GM12864 (cell line): ENCODE data around the gene PSMC3.

Source experiments
- DNase-seq: peaks from one replicate; pipeline ENCODE4 v3.0.0-alpha.2; 2011; ENCODE audit warnings: low read depth
- H3K4me3 ChIP-seq: 2 replicates; pipeline ENCODE4 v1.5.1; 2011; ENCODE audit warnings: mild to moderate bottlenecking, low read depth, low read length, control low read depth
- TF ChIP-seq, protein P1 (sequence below): IDR thresholded peaks from 2 replicates; pipeline ENCODE4 v1.5.1; 2011; ENCODE audit warnings: low read depth, mild to moderate bottlenecking, moderate library complexity, low read length, control low read depth, inconsistent platforms; ENCODE audit errors: missing control alignments

Gene PSMC3

DNA sequence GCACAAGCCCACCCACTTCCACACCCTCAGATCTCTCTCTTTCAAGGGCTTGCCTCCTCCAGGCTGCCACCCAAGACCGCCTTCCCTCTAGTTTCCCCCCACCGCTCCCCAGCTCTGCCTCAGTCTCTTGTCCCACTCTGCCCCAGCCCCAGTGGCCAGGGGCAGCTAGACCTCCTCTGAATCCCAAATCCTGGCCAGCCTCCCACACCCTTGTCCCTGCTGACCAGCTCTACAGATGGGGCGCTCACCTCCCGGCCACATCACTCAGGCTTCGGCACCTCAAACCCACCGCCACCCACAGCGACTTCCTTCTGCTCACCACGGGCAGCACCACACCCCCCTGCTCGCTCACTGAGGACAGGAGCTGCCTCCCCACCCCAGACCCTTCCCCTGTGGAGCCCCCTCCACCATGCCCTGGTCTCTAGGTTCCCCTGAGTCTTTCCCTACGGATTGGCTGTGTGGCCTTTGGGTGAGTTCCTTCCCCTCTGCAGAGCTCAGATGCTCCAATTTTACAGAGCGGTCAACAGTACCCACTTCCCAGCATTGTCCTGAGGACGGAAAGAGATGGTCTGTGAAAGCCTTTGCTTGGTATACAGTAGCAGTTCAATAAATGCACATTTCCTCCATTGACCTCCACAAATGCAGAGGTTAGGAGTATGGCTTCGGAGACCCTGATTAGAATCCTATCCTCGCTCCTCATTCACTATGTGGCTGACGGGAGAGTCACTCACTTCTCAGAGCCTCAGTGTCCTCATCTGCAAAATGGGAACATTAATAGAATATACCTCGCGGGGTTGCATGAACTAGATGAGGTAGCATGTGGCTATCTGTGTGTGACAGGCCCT, 36.4 kb downstream of the PSMC3 start:
- no peak for DNase-seq
- TF ChIP-seq, protein P1, sequence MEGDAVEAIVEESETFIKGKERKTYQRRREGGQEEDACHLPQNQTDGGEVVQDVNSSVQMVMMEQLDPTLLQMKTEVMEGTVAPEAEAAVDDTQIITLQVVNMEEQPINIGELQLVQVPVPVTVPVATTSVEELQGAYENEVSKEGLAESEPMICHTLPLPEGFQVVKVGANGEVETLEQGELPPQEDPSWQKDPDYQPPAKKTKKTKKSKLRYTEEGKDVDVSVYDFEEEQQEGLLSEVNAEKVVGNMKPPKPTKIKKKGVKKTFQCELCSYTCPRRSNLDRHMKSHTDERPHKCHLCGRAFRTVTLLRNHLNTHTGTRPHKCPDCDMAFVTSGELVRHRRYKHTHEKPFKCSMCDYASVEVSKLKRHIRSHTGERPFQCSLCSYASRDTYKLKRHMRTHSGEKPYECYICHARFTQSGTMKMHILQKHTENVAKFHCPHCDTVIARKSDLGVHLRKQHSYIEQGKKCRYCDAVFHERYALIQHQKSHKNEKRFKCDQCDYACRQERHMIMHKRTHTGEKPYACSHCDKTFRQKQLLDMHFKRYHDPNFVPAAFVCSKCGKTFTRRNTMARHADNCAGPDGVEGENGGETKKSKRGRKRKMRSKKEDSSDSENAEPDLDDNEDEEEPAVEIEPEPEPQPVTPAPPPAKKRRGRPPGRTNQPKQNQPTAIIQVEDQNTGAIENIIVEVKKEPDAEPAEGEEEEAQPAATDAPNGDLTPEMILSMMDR = no peak
- no peak overlapping the region for H3K4me3 ChIP-seq

DNA sequence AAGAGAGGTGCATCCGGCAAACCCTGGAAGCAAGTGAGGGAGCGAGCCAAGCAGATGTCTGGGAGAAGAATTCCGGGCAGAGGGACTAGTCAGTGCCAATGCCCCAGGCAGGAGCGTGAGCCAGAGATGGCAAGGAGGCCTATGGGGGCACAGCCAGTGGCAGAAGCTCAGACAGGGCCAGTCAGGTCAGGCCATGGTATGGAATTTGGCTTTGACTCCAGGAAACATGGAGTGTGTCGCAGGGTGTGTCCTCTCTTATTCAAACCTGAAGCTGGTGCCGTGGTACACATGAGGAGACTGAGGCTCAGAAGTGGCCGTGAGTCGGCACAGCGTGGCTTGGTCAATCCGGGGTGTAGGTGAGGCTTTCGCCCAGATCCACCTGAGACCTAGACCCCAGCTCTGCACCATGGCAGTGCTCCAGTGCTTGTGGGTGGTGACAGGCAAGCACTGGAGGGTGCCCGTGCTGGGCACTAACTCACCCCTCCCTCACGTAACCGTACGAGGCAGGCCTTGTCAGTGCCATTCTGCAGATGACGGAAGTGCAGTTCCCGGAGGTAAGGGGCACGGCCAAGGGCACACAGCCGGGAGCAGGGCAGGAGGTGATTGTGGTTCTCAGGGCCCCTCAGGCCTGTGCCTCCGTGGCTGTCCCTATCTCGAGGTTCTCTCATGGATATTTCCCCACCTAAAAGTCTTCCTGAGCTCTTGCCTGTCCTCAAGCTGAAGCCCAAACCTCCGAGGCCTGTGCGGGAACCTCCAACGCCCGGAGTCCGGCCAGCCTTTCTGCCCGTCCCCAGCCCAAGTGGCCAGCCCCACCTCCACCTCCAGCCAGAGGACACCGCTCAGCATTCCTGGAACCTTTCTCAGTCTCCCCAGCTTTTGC, 37.3 kb downstream of the PSMC3 start:
- TF ChIP-seq, protein P1 = no peak
- H3K4me3 ChIP-seq = no peak overlapping the region
- DNase-seq = no peak

DNA sequence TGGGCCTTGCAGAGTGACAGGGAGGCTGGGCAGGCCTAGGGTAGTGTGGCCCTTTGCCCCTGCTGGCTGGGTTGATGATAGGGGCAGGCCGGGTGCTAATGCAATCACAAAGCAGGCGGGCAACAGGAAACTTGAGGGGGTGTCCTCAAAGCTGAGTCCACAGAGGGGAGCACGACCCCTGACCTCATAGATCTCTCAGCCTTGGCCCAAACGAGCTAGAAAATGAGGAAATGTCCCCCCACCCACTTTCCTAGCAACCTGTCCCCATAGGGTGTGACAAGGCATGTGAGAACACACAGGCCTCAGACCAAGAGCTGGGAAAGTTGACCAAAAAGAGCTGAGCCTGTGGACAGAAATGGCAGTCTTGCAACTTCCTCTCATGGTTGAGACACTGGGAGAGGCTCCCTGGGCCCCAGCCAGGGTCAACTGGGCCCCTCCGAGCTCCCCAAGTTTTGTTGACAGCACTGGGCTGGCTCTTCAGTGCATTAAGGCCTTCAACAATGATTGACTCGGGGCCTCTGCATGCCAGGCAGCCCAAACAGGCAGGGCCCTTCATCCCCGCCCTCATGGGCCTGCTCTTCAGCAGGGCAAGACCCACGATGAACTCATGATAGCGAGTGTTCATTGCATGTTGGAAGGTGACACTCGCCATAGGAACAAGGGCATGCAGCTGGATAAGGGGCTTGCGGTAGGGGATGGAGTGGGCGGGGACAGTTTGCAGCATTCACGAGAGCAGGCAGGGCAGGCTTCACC, 38.1 kb downstream of the PSMC3 start:
- DNase-seq = no peak
- TF ChIP-seq, protein P1 = no peak
- H3K4me3 ChIP-seq = no peak overlapping the region

DNA sequence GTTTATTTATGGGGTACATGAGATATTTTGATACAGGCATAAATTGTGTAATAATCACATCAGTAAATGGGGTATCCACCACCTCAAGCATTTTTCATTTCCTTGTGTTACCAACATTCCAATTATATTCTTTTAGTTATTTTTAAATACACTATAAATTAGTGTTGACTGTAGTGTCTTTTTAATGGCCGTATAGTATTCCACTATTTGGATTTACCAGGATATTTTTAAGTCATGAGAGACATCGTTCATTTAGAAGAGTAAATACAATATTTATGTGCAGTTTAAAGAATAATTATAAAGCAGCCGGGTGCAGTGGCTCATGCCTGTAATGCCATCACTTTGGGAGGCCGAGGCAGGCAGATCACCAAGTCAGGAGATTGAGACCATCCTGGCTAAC, 41.7 kb downstream of the PSMC3 start:
- TF ChIP-seq, protein P1 = no peak
- DNase-seq = no peak
- H3K4me3 ChIP-seq = no peak overlapping the region

DNA sequence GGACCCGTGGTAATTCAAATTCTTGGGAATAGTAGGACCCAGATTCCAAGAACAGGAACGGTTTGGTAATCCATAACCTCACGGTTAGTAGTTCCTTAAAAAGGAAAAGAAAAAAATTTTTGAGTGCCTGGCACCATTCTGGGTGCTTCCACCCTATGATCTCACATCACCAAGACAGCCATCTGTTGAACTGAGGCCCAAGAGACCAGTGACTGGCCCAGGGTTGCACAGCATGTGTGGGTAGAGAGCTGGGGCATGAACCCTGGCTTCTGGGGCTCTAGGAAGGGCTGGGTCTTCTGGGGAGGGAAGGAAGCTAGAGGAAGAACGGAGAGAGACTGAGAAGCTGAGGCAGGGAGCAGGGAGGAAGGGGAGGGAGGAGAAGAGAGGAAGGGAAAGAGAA, 43.2 kb downstream of the PSMC3 start:
- TF ChIP-seq, protein P1 = no peak
- no peak for DNase-seq
- H3K4me3 ChIP-seq = no peak overlapping the region

DNA sequence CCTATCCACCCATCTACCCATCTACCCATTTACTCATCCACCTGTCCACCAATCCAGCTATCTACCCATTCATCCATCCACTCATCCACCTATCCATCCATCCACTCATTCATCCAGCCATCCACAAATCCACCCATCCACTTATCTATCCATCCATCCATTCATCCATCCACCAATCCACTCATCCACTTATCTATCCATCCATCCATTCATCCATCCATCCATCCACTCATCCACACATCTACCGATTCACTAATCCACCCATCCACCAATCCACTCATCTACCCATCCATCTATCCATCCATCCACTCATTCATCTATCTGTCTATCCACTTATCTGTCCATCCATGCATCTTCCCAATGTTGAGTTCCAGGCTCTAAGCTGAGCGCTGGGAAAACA, 46.2 kb downstream of the PSMC3 start:
- no peak overlapping the region for H3K4me3 ChIP-seq
- TF ChIP-seq, protein P1 = no peak
- DNase-seq = no peak
